ENCODE data around the gene FYCO1.

DNA sequence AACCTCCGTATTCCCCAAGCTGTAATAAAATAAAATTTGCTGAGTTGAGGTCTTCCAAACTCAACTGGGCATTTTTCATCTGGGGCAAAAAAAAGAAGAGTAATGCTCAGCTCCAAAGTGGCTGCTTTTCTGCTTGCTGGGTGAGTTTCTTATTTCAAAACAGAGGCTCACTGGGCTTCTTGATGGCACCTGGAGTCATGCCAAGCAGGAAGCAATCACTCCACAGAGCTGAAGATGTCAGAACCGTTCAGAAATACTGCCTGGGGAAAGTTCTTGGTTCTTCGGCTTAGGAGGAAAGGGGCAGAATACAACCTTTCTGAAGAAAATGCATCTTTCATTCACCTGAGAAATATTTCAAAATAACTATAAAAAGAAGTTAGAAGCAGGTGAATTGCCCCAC is 105.2 kb downstream of the FYCO1 start:
- TF ChIP-seq, protein P1, sequence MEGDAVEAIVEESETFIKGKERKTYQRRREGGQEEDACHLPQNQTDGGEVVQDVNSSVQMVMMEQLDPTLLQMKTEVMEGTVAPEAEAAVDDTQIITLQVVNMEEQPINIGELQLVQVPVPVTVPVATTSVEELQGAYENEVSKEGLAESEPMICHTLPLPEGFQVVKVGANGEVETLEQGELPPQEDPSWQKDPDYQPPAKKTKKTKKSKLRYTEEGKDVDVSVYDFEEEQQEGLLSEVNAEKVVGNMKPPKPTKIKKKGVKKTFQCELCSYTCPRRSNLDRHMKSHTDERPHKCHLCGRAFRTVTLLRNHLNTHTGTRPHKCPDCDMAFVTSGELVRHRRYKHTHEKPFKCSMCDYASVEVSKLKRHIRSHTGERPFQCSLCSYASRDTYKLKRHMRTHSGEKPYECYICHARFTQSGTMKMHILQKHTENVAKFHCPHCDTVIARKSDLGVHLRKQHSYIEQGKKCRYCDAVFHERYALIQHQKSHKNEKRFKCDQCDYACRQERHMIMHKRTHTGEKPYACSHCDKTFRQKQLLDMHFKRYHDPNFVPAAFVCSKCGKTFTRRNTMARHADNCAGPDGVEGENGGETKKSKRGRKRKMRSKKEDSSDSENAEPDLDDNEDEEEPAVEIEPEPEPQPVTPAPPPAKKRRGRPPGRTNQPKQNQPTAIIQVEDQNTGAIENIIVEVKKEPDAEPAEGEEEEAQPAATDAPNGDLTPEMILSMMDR (IDR thresholded peaks at IDR 0.05 in 8 of 11, conservative IDR thresholded peaks at IDR 0.05 in 3 of 11), result no peak
- TF ChIP-seq POLR2AphosphoS5 (IDR thresholded peaks at IDR 0.05), result no peak
